Activated CD4-positive, alpha-beta T cell treated with anti-CD3 and anti-CD28 coated beads, Interleukin-2, Interleukin-6, amounts not matched to agents 100 ng/mL and 50 ng/mL, durations not matched to agents 16 hours and 8 hours (primary cell): Measurements from ENCODE around the gene SERINC5.
A peak's percentile ranks its signal among the peaks of the same experiment; 100 is the strongest.
"Not testable (repeated sequence)": the region's sequence is repeated elsewhere in the genome, so short reads cannot be mapped to it uniquely, and the experiment has no call there.

Experiments
- DNase-seq: peaks from one replicate; pipeline ENCODE4 v3.0.0-alpha.2; 2020

The SERINC5 gene

GRCh38 chr5:80255811-80256712 is at the start of gene SERINC5:
TSS of gene SERINC5 (minus strand) at chr5:80256048. CDS start at chr5:80255922, 126 bp downstream.
- DNase-seq, result peak; percentile 91

GRCh38 chr5:80302636-80303035 is 46.8 kb upstream of the SERINC5 start:
- DNase-seq, result no peak

- not testable (repeated sequence) for DNase-seq
Measured at GRCh38 chr5:80301342-80301741, 45.5 kb upstream of the SERINC5 start.

- DNase-seq, result not testable (repeated sequence)
Measured at GRCh38 chr5:80300796-80301195, 44.9 kb upstream of the SERINC5 start.

GRCh38 chr5:80300125-80300524 is 44.3 kb upstream of the SERINC5 start:
- DNase-seq, result no peak

GRCh38 chr5:80299601-80300000 is 43.8 kb upstream of the SERINC5 start:
- no peak for DNase-seq

- DNase-seq, result no peak
Measured at GRCh38 chr5:80296121-80296520, 40.3 kb upstream of the SERINC5 start.

GRCh38 chr5:80291761-80292160 is 35.9 kb upstream of the SERINC5 start:
- no peak for DNase-seq

- no peak for DNase-seq
Measured at GRCh38 chr5:80289320-80289719, 33.5 kb upstream of the SERINC5 start.

GRCh38 chr5:80288177-80288576 is 32.3 kb upstream of the SERINC5 start:
- DNase-seq, result no peak

GRCh38 chr5:80284720-80285119 is 28.9 kb upstream of the SERINC5 start:
- peak; percentile 10 for DNase-seq

- DNase-seq, result peak; percentile 29
Measured at GRCh38 chr5:80283360-80283759, 27.5 kb upstream of the SERINC5 start.

- DNase-seq, result no peak
Measured at GRCh38 chr5:80282054-80282453, 26.2 kb upstream of the SERINC5 start.

- DNase-seq, result no peak
Measured at GRCh38 chr5:80277191-80277590, 21.3 kb upstream of the SERINC5 start.

- no peak for DNase-seq
Measured at GRCh38 chr5:80276186-80276585, 20.3 kb upstream of the SERINC5 start.

GRCh38 chr5:80275347-80275746 is 19.5 kb upstream of the SERINC5 start:
- DNase-seq, result peak; percentile 37

- DNase-seq, result not testable (repeated sequence)
Measured at GRCh38 chr5:80270543-80270942, 14.7 kb upstream of the SERINC5 start.

GRCh38 chr5:80269991-80270438 is 14.2 kb upstream of the SERINC5 start:
- DNase-seq, result peak; percentile 24

- DNase-seq, result peak; percentile 45
Measured at GRCh38 chr5:80268916-80269315, 13.1 kb upstream of the SERINC5 start.

- DNase-seq, result no peak
Measured at GRCh38 chr5:80266566-80266965, 10.7 kb upstream of the SERINC5 start.

GRCh38 chr5:80260461-80260860 is 4.6 kb upstream of the SERINC5 start:
- no peak for DNase-seq

- no peak for DNase-seq
Measured at GRCh38 chr5:80259511-80260203, 3.8 kb upstream of the SERINC5 start.

- peak; percentile 64 for DNase-seq
Measured at GRCh38 chr5:80255431-80255810, 427 bp downstream of the SERINC5 start.
